22Rv1 (cell line): ENCODE results near the gene AATK.

Experiments
- H3K27ac ChIP-seq: fragments of 450-650 bp; 2 replicates; pipeline ENCODE4 v1.5.1; 2017
- ZFX ChIP-seq: fragments of 450-650 bp; IDR thresholded peaks from 2 replicates; pipeline ENCODE4 v1.6.1; 2017; ENCODE audit warnings: antibody characterized with exemption, borderline replicate concordance
- TF ChIP-seq, protein P1 (sequence below): fragments of 450-650 bp; IDR thresholded peaks from 2 replicates; pipeline ENCODE4 v1.5.1; 2017; ENCODE audit warnings: mild to moderate bottlenecking

Gene AATK

DNA sequence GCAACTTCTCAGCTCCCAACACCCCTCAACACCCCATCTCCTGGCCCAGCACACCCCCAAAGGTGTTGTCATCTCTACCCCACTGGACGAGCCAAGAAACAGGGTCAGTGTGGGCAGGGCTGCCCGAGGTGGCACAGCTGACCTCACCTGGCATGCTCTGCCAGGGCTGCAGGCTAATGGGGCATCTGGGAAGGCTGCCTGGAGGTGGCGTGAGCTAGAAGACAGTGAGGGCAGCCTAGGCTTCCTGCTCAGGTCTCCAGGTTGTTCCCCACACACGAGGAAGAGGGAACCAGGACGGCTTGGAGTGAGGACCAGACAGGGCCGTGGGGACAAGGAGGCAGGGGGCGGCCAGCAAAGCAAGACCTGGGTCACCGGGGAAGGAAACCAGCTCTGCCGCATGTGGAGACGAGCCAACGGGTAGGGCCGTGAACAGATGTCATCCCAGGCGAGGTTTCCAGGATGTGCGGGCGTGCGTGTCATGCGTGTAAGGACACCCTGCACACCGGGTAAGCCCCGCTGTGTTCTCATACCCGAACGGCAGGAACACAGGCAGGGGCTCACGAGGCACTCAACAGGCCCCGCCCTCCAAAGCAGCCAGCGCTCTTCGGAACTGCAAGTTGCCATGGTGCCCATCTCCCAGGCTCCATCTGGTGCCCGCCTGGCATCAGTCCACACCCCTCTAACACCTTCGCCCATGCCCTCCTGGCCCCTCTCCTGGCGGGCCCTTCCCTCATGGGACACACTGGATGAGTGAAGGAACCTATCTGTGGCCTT is 30.3 kb downstream of the AATK start:
- no peak overlapping the region for H3K27ac ChIP-seq
- TF ChIP-seq, protein P1, sequence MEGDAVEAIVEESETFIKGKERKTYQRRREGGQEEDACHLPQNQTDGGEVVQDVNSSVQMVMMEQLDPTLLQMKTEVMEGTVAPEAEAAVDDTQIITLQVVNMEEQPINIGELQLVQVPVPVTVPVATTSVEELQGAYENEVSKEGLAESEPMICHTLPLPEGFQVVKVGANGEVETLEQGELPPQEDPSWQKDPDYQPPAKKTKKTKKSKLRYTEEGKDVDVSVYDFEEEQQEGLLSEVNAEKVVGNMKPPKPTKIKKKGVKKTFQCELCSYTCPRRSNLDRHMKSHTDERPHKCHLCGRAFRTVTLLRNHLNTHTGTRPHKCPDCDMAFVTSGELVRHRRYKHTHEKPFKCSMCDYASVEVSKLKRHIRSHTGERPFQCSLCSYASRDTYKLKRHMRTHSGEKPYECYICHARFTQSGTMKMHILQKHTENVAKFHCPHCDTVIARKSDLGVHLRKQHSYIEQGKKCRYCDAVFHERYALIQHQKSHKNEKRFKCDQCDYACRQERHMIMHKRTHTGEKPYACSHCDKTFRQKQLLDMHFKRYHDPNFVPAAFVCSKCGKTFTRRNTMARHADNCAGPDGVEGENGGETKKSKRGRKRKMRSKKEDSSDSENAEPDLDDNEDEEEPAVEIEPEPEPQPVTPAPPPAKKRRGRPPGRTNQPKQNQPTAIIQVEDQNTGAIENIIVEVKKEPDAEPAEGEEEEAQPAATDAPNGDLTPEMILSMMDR, result no peak
- no peak for TF ChIP-seq ZFX

DNA sequence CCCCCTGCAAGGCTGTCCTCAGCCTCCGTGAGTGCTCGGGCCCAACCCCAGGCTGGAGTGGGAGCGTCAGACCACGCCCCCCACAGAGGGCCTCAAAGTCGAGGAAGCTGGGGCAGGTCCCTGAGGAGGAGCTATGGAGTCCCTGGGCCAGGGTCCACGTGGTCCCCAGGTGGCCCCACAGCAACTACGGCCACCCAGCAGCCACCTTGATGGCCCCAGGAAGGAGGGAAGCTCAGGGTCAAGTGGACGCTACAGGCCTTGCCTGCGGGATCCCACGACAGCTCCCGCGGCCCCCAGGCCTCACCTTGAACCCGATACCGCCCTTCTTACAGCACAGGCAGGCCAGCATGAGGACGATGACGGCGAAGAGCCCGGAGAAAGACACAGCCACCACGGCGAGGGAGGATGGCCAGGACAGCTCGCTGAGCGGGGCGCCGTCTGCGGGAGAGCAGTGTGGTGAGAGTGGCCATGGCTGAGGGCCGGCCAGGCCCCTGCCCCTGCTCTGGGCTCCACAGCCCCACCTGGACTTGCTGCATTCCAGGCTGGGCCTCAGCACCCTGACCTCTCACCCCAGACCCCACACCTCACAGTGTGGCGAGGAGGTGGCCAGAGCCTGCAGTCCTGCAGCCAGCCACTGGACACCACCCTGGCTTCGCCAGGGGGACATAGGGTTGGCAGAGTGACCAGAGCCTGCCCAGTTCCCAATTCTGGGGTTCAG is 31.8 kb downstream of the AATK start:
- TF ChIP-seq, protein P1, result no peak
- TF ChIP-seq ZFX, result no peak
- H3K27ac ChIP-seq, result no peak overlapping the region

DNA sequence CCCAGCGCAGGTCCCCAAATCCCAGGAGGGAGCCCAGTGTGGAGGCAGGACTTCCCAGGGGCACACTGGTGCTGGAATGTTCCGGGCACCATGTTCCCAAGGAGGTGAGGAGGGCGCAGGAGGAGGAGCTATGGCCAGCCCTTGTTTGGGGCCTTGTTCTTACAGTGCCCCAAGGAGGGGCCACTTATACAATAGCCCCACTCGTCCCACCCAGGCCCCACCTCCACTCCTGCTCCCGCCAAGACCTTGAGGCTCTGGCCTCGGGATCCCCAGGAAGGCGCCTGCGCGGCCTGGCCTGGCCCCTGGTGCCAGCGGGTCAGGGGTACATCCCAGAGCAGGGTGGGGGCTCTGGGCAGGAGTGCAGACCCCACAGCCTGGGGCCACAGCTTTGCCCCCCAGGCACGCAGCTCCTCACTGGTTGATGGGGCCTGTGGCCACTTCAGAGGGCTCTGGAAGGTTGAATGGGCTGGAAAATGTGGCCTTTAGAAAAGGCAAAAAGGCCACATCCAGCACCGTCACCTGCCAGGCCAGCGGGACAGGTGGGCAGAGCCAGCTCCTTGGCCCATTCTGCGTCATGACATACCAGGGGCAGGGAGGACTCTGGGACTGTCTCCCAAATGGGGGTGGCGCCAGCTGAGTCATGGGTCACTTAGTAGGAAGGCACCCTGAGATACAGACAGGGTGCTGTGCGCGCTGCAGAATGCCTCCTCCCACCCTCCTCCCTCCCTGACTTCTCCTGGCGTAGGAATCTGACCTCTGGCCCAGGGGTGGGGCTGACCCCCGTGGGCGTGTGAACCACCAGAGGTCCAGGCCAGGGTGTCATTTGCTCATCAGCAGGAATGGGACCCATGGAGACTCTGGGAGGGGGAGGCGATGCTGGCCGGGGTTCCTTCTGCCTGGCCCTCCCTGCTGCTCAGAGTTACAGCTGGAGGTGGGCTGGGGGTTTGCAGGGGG is 33.0 kb downstream of the AATK start:
- TF ChIP-seq, protein P1, result no peak
- no peak for TF ChIP-seq ZFX
- no peak overlapping the region for H3K27ac ChIP-seq

DNA sequence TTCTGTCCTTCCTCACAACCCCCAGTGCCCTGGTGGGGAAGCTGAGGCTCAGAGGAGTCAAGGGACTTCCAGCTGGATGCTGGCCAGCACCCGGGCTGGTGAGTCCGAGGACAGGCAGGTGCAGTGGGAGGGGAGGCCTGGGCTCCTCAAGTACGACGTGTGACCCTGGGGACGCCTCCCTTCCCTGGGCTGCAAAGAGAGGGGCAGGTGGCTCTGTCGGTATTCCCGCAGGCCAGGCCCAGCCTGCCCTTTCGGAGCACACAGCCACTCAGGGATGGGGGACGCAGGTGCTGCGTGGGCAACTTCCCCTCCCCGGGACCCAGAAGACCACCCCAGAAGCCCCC is 33.9 kb downstream of the AATK start:
- H3K27ac ChIP-seq, result no peak overlapping the region
- TF ChIP-seq ZFX, result no peak
- TF ChIP-seq, protein P1, result no peak

DNA sequence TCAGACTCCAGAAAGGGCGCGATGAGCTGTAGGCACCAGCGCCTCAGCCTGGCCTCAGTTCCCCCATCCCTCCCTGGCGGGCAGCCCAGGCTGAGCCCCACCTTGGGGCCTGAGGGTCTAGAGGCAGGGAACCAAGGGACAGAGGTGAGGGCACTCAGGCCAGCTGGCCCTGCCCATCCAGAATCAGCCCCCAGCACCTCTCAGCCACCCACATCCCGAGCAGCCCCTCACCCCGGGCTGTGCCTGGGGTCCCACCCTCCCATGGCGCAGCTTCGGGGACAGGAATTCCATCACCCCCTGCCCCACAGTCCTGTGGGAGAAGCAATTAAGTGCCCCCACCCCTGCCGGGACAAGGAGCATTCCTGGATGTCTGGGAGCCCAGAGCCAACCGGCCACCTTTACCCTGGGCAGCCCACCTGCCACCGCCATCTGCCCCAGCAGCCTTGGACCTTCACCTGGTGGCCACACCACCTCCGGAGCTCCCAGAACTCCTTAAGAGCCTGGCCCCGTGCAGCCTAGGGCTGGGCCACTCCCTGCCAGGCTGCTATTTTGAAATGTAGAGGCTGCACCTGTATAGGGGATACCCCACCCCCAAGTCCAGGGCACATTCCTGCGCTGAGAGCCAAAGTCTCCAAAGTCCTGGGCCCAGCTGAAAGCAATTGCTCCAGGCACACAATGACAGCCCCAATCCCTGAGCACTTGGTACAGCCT is 34.4 kb downstream of the AATK start:
- no peak for TF ChIP-seq ZFX
- TF ChIP-seq, protein P1, result no peak
- no peak overlapping the region for H3K27ac ChIP-seq

DNA sequence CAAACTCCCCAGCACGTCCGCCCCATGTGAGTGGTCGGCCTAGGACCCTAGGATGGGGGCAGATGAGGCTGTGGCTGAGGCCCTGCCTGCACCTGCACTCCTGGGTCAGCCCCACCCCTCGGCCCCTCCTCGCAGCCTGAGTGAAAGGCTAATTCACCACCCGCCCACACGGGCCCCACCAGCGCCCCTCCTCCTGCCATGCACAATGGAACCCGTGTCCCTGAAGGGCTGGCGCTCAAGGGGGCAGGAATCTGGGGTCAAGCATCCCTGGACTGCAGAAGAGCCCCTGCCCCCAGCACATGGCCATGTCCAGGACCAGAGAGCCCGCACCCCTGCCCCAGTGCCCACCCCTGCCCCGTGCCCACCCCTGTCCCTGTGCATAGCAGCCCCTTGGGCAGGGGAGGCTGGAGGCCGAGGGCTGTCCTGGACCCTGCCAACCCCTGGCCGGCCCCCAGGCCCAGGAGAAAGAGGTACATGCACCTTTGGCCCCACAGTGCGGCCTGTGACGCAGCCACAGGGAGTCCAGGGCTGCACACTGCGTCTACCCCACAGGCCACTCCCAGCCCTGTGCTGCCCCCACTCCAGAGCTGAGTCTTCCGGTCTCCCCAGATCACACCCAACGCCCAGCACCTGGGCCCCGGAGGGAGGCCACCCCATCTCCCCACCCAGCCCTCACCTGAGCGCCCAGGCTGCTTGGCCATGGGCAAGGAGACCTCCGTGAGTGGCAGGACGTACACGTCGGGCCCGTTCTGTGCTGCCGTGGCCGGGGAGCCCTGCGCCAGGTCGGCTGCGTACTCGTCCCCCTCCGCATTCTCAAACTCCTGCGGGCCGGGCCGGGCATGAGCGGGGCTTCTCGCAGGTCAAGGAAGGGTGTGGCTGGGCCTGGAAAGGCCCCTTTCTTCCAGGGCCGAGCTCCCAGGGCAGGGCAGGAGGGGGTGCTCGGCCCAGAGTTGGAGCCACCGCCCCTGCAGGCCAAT is 35.3 kb downstream of the AATK start:
- TF ChIP-seq, protein P1, result no peak
- TF ChIP-seq ZFX, result no peak
- H3K27ac ChIP-seq, result no peak overlapping the region
